Mucosa of stomach (tissue), 1 donor: Measurements from ENCODE around the gene BFSP1.

ENCODE experiments used
- H3K27me3 ChIP-seq: one replicate; pipeline ENCODE4 v1.7.0; 2013; ENCODE audit warnings: mild to moderate bottlenecking, low read length; ENCODE audit not compliant: control insufficient read depth, insufficient read depth
- H3K36me3 ChIP-seq: one replicate; pipeline ENCODE4 v1.7.0; 2013; ENCODE audit warnings: low read length; ENCODE audit not compliant: control insufficient read depth, insufficient read depth
- H3K4me1 ChIP-seq: one replicate; pipeline ENCODE4 v1.7.0; 2013; ENCODE audit warnings: mild to moderate bottlenecking, low read length; ENCODE audit not compliant: control insufficient read depth, insufficient read depth
- H3K4me3 ChIP-seq: one replicate; pipeline ENCODE4 v1.7.0; 2013; ENCODE audit warnings: low read length
- H3K9ac ChIP-seq: one replicate; pipeline ENCODE4 v1.7.0; 2013; ENCODE audit warnings: mild to moderate bottlenecking, low read length, moderate library complexity
- H3K9me3 ChIP-seq: one replicate; pipeline ENCODE4 v1.7.0; 2013; ENCODE audit warnings: mild to moderate bottlenecking, low read length, moderate library complexity; ENCODE audit not compliant: control insufficient read depth
- donor health status: Pancreatic carcinoma.

Gene BFSP1

DNA sequence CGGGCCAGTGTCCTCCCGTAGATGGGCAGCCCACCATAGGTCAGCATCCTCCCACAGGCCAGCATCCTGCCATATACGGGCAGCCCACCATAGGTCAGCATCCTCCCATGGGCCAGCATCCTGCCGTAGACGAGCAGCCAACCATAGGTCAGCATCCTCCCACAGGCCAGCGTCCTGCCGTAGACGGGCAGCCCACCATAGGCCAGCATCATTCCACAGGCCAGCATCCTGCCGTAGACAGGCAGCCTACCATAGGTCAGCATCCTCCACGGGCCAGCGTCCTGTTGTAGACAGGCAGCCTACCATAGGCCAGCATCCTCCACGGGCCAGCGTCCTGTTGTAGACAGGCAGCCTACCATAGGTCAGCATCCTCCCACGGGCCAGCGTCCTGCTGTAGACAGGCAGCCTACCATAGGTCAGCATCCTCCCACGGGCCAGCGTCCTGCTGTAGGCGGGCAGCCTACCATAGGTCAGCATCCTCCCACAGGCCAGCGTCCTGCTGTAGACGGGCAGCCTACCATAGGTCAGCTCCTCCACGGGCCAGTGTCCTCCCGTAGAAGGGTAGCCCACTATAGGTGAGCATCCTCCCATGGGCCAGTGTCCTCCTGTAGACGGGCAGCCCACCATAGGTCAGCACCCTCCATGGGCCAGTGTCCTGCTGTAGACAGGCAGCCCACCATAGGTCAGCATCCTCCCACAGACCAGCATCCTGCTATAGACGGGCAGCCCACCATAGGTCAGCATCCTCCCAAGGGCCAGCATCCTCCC, 62.9 kb downstream of the BFSP1 start:
- no peaks in the 10 kb centered on the region for H3K36me3 ChIP-seq
- no peak overlapping the region for H3K4me3 ChIP-seq
- H3K27me3 ChIP-seq, result no peaks in the 10 kb centered on the region
- H3K9me3 ChIP-seq, result no peaks in the 10 kb centered on the region
- H3K4me1 ChIP-seq, result no peaks in the 10 kb centered on the region
- no peak overlapping the region for H3K9ac ChIP-seq

DNA sequence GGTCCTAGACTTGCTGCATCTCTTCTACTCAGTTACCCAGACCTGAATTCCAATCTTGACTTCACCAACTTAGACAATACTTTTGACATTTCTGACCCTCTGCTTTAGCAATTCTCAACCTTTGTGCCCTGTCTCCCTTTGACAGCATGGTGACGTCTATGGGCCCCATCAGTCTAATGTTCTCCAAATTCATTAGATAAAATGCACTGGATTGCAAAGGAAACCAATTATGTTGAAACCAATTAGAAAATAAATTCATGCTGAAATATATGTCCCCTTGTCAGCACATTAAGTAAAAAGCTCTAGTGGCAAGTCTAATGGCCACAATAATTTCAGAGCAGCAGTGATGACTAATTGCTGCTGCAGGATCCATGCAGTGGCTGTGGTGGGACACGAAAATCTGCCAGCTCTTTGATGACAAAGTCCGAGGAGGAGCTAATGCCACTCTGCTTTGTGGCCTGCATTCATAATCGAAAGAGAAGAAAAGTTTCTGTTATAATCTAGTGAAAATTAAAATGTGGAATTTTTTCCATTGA, 64.0 kb downstream of the BFSP1 start:
- Histone ChIP-seq H3K9ac (no peak overlapping the region), H3K36me3 (no peaks in the 10 kb centered on the region), H3K4me1 (no peaks in the 10 kb centered on the region), H3K4me3 (no peak overlapping the region), H3K9me3 (no peaks in the 10 kb centered on the region), H3K27me3 (no peaks in the 10 kb centered on the region)

DNA sequence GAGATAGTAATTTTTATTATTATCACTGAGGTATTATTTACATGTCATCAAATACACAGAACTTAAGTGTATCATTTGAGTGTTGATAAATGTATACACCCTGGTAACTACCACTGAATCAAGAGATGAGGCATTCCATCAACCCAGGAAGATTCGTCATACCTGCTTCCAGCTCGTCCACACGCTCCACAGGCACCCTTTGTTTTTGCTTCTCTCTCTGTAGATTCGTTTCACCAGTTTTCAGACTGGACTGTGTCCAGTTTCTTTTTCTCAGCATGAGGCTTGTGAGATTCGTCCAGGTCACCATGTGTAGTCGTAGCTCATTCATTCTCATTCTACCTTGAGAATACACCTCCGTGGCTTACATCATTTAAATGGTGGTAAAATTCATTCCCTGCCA, 64.5 kb downstream of the BFSP1 start:
- Histone ChIP-seq H3K27me3 (no peaks in the 10 kb centered on the region), H3K9ac (no peak overlapping the region), H3K36me3 (no peaks in the 10 kb centered on the region), H3K4me3 (no peak overlapping the region), H3K4me1 (no peaks in the 10 kb centered on the region), H3K9me3 (no peaks in the 10 kb centered on the region)

DNA sequence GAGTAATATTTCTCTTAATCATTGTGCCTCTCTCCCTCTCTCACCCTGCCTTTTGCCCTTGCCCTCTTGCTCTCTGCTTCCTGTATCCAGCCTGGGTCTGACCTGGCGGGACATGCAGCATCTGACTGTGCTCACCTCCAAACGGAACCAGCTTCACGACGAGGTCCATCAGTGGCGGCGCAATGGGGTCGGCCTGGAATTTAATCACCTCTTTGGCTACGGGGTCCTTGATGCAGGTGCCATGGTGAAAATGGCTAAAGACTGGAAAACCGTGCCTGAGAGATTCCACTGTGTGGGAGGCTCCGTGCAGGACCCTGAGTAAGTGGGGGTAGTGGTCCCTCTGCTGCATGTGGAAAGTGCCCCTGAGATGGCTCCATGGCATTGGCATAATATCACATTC, 65.9 kb downstream of the BFSP1 start:
- Histone ChIP-seq H3K4me1 (no peaks in the 10 kb centered on the region), H3K27me3 (no peaks in the 10 kb centered on the region), H3K9ac (no peak overlapping the region), H3K4me3 (no peak overlapping the region), H3K9me3 (no peaks in the 10 kb centered on the region), H3K36me3 (no peaks in the 10 kb centered on the region)

DNA sequence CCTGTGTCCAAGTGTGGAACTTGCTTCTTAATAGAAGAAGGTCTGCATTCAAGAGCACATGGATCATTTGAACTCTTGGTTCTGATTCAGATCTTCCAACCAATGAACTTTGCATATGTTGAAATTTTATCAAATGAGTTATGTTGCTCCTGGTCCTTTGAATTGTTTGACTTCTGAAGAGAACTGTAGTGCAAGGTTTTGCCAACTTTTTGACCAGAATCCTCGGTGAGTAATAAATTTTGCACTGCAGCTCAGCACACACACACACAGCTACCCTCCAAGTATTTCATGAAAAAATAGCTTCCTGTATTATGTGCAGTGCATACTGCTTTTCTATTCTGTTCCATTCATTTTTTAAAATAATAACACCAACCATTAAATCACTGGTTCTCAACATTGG, 67.5 kb downstream of the BFSP1 start:
- no peaks in the 10 kb centered on the region for H3K4me1 ChIP-seq
- H3K36me3 ChIP-seq, result no peaks in the 10 kb centered on the region
- H3K4me3 ChIP-seq, result no peak overlapping the region
- no peaks in the 10 kb centered on the region for H3K27me3 ChIP-seq
- H3K9ac ChIP-seq, result no peak overlapping the region
- no peaks in the 10 kb centered on the region for H3K9me3 ChIP-seq

DNA sequence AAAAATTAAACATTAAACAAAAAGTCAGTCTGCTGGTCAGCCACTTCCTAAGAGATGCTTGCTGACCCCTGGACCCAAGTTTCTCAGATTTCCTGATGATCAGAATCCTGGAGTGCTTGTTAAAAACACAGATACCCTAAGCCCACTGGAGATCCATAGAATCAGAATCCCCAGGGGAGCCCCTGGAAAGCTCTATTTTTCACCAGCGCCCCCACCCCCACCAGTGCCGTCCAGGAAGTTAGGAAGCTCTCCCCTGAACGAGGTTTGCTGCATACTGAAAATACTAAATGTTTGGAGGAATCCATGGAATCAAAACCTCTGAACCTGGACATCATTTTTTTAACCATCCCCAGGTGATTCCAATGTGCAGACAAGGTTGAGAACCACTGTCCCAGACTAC, 69.2 kb downstream of the BFSP1 start:
- Histone ChIP-seq H3K9me3 (no peaks in the 10 kb centered on the region), H3K9ac (no peak overlapping the region), H3K4me3 (no peak overlapping the region), H3K27me3 (no peaks in the 10 kb centered on the region), H3K4me1 (no peaks in the 10 kb centered on the region), H3K36me3 (no peaks in the 10 kb centered on the region)

DNA sequence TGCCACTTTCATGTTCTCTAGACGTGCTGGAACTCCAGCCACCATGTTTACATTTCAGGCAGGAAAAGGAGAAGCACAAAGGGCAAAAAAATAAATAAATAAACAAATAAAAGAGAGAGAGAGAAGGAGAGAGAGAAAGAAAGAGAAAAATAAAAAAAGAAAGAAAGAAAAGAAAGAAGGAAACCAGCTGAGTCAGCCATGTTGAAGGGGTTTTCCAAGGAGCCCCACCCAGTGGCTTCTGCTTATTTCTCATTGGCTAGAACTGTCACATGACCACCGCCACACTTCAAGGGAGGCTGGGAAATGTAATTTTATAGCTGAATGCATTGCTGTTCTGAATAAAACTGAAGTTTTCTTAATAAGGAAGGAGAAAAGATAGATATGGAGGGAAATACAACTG, 71.1 kb downstream of the BFSP1 start:
- H3K9me3 ChIP-seq, result no peaks in the 10 kb centered on the region
- no peaks in the 10 kb centered on the region for H3K27me3 ChIP-seq
- no peaks in the 10 kb centered on the region for H3K4me1 ChIP-seq
- H3K4me3 ChIP-seq, result no peak overlapping the region
- no peak overlapping the region for H3K9ac ChIP-seq
- no peaks in the 10 kb centered on the region for H3K36me3 ChIP-seq

DNA sequence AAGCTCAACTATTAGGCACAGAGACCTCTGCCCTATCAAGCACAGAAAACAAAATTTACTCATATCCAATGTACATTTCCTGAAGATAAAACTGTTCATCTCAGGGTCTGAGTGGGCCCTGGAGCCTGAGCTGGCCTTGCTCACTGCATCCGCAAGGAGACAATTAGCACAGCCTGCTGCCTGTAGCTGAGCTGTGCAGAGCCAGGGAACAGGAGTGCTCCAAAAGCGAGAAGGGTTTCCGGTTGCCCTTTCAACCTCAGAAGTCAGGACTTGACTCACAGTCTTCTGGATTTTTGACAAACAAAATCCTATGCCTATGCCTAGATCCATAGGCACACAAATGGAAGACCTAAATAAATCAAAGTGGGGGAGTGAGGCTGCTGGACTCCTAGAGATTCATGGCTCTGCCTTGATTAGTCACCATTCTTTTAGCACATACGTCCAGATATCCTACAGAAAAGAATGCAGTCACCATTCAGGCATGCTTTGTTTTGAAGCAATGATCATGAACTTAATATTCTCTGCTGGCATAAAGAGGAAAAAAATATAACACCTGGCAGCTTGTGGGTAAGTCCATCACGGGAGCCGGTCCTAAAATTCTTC, 73.5 kb downstream of the BFSP1 start:
- Histone ChIP-seq H3K4me1 (no peaks in the 10 kb centered on the region), H3K9ac (no peak overlapping the region), H3K27me3 (peaks cover 4% of the 10 kb centered on the region), H3K9me3 (no peaks in the 10 kb centered on the region), H3K4me3 (no peak overlapping the region), H3K36me3 (no peaks in the 10 kb centered on the region)

DNA sequence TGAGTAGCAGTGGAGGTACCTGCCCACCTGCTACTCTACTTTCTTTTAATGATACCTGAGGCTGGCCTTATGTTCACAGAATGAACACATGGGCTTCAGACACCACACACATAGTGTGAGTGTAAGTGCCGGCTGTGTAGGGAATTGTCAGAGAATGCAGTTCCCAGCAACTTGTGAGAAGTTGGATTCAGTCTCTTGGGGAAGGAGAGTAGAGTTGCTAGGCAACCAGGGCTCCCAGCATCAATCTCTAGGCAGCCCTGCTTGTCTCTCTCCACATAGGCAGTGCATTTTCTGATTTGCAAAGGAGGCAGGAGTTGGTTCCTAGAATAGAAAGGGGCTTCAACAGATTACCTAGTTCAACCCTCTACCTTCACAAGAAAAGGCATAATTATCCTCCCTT, 74.1 kb downstream of the BFSP1 start:
- Histone ChIP-seq H3K9me3 (no peaks in the 10 kb centered on the region), H3K27me3 (peaks cover 4% of the 10 kb centered on the region), H3K9ac (no peak overlapping the region), H3K4me3 (no peak overlapping the region), H3K36me3 (no peaks in the 10 kb centered on the region), H3K4me1 (no peaks in the 10 kb centered on the region)

DNA sequence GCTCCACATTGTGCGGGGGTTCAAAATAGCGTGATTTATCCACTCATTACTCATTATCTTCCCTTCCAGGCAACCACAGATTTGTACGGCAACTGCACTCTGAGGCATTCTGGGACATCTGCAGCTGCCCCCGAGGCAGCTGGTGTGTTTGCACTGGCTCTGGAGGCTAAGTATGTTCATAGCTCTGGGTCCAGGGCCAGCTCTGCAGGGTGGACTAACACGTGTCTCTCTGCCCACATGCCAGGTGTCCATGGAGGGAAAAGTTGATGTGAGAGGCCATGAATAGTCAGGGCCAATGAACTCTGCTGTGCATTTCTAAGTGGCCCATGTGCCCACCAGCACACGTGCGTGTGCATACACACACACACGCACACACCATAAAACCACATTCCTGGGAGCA, 74.9 kb downstream of the BFSP1 start:
- no peaks in the 10 kb centered on the region for H3K36me3 ChIP-seq
- H3K9me3 ChIP-seq, result no peaks in the 10 kb centered on the region
- peaks cover 7% of the 10 kb centered on the region for H3K27me3 ChIP-seq

DNA sequence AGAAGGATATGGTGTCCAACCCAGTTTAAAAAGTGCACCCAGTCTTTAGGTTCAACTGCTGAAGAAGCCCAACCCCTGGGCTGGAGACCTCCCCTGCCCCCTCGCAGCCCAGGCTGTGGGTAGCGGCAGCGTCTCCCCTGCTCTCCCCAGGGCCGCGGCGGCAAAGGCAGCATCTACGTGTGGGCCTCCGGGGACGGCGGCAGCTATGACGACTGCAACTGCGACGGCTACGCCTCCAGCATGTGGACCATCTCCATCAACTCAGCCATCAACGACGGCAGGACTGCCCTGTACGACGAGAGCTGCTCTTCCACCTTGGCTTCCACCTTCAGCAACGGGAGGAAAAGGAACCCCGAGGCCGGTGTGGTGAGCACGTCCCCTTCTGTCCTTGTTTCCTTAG, 77.6 kb downstream of the BFSP1 start:
- no peaks in the 10 kb centered on the region for H3K9me3 ChIP-seq

More for the DNA sequence above, 74.9 kb downstream of the BFSP1 start:
- Histone ChIP-seq H3K4me3 (no peak overlapping the region), H3K9ac (no peak overlapping the region), H3K4me1 (no peaks in the 10 kb centered on the region)

DNA sequence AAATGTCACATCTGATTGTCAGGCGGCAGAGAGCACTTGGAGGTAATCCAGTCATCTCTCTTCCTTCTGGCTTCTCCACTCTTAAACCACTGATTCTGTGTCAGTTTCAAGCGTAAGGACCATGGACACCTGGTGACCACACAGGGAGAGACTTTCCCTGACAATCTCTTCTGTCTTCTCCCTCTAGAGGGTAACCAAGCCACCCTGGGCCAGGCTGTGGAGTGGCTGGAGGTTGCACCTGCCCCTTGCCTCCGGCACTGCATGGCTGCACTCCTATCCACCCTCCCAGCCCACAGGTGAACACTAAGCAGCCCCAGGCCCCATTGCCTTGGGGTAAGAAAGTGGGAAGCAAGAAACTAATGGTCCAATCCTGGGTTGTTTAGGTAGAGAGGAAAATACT, 78.7 kb downstream of the BFSP1 start:
- Histone ChIP-seq H3K9me3 (no peaks in the 10 kb centered on the region), H3K4me3 (no peak overlapping the region), H3K4me1 (no peaks in the 10 kb centered on the region), H3K27me3 (peaks cover 9% of the 10 kb centered on the region), H3K9ac (no peak overlapping the region), H3K36me3 (no peaks in the 10 kb centered on the region)

More for the DNA sequence above, 77.6 kb downstream of the BFSP1 start:
- no peak overlapping the region for H3K9ac ChIP-seq
- no peak overlapping the region for H3K4me3 ChIP-seq
- peaks cover 9% of the 10 kb centered on the region for H3K27me3 ChIP-seq
- no peaks in the 10 kb centered on the region for H3K4me1 ChIP-seq
- H3K36me3 ChIP-seq, result no peaks in the 10 kb centered on the region
